AG09309 (cell line): Measurements from ENCODE around the gene PRPF6.

Source experiments
- DNase-seq: peaks from one replicate; pipeline ENCODE4 v3.0.0-alpha.2; 2010; ENCODE audit warnings: low read depth
- H3K4me3 ChIP-seq: 2 replicates; pipeline ENCODE4 v1.5.1; 2011; ENCODE audit warnings: mild to moderate bottlenecking, low read depth, low read length, moderate library complexity; ENCODE audit not compliant: control insufficient read depth
- TF ChIP-seq, protein P1 (sequence below): IDR thresholded peaks from 2 replicates; pipeline ENCODE4 v1.5.1; 2011; ENCODE audit warnings: mild to moderate bottlenecking, low read depth, low read length, inconsistent platforms; ENCODE audit not compliant: insufficient read depth, control insufficient read depth; ENCODE audit errors: missing control alignments

Gene PRPF6

DNA sequence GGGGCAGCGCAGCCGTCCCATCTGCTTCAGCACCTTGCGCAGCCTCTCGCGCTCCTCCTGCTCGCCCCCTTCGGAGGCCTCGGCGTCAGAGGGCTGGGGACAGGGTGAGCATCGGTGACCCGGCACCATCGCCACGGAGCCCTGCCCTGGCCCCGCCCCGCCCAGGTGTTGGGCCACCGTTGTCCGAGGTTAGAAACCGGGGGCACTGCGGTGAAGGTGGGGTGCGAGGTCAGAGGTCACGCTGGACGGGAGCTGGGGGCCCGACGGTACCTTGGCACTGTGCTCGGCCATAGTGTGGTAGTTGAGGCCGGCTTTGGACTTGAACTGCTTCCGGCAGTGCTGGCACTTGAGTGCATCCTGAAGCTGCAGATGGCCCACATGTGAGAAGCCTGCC is 17.6 kb upstream of the PRPF6 start:
- DNase-seq: no peak
- TF ChIP-seq, protein P1, sequence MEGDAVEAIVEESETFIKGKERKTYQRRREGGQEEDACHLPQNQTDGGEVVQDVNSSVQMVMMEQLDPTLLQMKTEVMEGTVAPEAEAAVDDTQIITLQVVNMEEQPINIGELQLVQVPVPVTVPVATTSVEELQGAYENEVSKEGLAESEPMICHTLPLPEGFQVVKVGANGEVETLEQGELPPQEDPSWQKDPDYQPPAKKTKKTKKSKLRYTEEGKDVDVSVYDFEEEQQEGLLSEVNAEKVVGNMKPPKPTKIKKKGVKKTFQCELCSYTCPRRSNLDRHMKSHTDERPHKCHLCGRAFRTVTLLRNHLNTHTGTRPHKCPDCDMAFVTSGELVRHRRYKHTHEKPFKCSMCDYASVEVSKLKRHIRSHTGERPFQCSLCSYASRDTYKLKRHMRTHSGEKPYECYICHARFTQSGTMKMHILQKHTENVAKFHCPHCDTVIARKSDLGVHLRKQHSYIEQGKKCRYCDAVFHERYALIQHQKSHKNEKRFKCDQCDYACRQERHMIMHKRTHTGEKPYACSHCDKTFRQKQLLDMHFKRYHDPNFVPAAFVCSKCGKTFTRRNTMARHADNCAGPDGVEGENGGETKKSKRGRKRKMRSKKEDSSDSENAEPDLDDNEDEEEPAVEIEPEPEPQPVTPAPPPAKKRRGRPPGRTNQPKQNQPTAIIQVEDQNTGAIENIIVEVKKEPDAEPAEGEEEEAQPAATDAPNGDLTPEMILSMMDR: no peak
- H3K4me3 ChIP-seq: no peak overlapping the region

DNA sequence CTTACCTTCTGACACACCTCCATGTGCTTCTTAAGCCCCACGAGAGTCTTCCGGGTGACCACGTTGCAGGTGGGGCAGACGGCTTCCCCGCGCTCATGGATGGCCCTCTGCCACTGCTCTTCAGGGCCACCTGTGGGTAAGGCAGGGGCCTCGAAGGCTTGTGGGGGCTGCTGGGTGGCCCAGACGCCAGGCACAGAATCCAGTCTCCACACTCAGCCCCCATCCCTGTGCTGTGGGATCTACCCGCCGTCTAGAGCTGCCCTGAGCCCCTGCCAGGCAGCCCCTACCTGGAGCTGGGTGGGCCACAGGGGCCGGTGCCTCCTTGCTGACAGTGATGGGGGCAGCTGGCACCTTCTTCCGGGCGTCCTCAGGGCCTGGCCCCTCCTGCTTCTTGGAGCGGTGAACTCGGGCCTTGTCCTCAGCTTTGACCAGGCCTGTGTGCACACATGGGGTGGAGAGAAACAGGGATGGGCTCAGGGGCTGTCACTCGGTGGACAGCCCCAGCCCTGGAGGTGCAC is 17.1 kb upstream of the PRPF6 start:
- H3K4me3 ChIP-seq: no peak overlapping the region
- DNase-seq: no peak
- TF ChIP-seq, protein P1: no peak

DNA sequence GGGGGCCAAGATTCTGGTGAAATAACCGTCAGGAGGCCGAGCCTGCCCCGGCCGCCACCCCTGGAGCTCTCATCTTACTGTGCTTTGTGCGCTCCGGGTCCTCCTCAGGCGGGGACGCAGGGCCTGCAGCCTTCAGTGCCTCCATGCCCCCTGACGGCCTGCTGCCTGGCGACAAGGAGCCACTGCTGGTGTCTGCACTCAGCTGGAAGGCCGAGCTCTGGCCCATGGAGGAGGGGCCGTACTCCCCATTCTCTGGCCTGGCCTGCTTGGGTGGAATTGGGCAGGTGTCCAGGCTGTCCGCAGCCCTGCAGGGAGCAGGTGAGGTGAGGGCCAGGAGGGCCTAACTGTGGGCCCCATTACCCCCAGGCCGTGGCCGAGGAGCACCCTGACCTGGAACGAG is 16.5 kb upstream of the PRPF6 start:
- TF ChIP-seq, protein P1: no peak
- H3K4me3 ChIP-seq: no peak overlapping the region
- DNase-seq: no peak

DNA sequence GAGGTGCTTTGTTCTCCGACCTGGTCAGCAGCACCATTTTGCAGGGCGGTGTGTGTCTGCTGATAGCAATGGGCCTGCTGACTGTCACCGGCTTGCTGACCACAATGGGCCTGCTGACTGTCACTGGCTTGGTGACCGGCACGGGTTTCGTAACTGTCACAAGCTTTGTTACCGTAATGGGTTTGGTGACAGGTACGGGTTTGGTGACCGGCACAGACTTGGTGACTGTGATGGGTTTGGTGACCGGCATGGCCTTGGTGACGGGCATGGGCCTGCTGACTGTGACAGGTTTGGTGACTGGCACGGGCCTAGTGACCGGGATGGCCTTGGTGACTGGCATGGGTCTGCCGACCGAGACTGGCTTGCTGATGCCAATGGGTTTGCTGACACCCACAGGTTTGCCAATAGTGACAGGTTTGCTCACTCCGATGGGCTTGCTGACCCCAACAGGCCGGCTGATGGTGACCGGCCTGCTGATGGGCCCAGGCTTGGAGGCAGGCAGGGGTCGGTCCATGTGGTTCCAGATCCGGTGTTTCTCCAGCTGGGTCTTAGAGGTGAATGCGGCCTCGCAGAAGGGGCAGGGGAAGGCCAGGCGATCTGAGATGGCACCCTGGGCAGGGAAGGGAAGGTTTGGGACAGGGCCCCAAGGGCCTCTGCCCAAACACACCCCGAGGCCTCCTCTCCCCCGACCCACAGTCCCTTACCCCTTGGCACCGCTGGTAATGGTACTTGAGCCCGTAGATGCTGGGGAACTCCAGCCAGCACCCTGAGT is 14.6 kb upstream of the PRPF6 start:
- no peak overlapping the region for H3K4me3 ChIP-seq
- TF ChIP-seq, protein P1: no peak
- no peak for DNase-seq

DNA sequence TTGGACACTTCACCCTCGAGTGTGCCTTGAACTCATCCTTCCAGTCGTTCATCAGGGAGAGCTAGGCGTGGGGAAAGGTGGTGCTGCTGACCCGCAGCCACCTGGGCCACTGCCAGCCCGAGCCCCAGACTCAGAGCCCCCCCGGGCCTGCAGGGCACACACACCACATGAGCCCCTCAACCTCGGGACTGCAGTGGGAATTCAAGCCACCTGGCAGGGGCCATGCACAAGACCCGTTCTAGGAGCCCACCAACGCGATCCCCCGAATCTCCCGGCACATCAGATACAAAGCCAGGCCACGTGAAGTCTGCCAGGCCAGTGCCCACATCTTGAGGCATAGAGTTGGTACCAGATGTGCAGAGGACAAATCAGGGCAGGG is 14.0 kb upstream of the PRPF6 start:
- TF ChIP-seq, protein P1: no peak
- DNase-seq: no peak
- H3K4me3 ChIP-seq: no peak overlapping the region

DNA sequence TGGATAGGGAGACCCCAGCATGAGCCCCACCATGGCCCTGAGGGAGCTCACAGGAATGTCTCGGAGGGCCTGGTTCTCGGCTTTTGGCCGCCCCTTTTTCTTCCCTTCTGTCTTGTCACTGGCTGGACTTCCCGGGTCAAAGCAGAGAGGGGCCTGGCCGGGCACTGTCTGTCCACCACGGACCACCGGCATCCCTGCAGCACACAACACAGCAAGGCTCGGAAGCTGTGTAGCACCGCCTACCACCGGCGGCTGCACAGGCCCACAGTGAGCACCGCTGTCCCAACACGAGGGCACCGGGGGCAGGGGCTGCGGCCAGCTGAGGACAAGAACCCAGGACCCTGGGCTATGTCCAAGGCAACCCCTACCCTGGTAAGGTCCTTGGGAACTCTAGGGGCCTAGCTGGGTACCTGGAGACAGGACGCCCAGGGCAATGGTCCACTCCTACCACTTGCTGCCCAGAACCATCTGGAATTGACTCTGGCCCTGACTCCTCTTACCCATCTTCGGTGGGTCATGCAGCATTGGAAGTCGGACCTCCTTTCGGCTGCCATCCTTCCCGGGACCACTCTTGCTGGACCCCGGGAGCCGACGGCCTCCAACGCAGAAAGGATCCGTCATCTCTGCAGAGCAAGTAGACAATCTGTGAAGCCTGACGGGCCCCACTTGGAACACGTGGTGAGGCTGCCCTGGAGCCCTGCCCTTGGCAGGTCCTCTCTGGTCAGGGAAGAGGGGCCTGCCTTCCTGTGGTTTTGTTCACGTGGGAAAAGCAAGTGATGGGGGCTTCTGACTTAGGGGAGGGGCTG is 13.4 kb upstream of the PRPF6 start:
- no peak overlapping the region for H3K4me3 ChIP-seq
- DNase-seq: no peak
- TF ChIP-seq, protein P1: no peak
